ENCODE measurements around the gene CADM2.

DNA sequence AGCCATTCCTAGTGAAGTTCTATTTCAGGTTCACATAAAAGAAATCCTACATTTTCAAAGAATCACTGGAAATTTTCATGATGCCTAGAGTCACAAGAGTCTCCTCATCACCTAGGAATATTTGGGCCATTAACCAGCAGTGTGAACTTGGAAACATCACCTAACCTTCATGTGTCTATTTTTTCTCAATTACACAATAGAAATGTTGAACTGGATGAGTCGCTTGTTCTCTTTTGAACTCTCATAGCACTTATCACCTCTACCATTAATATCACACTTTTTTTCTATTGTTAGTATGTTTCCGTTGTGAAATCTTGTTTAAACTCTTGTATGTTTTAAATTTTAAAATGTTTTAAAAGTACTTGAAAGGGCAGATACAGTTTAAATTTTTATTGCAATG lies 371.3 kb downstream of the CADM2 start:
- TF ChIP-seq, protein P1, sequence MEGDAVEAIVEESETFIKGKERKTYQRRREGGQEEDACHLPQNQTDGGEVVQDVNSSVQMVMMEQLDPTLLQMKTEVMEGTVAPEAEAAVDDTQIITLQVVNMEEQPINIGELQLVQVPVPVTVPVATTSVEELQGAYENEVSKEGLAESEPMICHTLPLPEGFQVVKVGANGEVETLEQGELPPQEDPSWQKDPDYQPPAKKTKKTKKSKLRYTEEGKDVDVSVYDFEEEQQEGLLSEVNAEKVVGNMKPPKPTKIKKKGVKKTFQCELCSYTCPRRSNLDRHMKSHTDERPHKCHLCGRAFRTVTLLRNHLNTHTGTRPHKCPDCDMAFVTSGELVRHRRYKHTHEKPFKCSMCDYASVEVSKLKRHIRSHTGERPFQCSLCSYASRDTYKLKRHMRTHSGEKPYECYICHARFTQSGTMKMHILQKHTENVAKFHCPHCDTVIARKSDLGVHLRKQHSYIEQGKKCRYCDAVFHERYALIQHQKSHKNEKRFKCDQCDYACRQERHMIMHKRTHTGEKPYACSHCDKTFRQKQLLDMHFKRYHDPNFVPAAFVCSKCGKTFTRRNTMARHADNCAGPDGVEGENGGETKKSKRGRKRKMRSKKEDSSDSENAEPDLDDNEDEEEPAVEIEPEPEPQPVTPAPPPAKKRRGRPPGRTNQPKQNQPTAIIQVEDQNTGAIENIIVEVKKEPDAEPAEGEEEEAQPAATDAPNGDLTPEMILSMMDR (IDR thresholded peaks at IDR 0.05; ENCODE audit: extremely low read depth in 1 of 2, insufficient read depth in 1 of 2, low read depth in 1 of 2, low read length in 2 of 2), result no peak
- TF ChIP-seq EZH2 (IDR thresholded peaks at IDR 0.05; ENCODE audit: borderline replicate concordance, low read depth, low read length, severe bottlenecking) (no peak), POLR2A (IDR thresholded peaks at IDR 0.05; ENCODE audit: low read depth, low read length) (no peak)
